OCI-LY3 (cell line): ENCODE data around the gene DGKG.

Experiments used
- H2AFZ ChIP-seq: fragments of 200-600, 300-600 bp; shearing (Covaris generic); 2 replicates; pipeline ENCODE4 v1.6.0; 2014; ENCODE audit warnings: antibody characterized with exemption, low read depth, low read length
- H3K27ac ChIP-seq: fragments of 200-600, 300-600 bp; sonication (generic); 2 replicates; pipeline ENCODE4 v1.5.1; 2014; ENCODE audit warnings: mild to moderate bottlenecking, low read length, moderate library complexity, mixed read lengths
- H3K27me3 ChIP-seq: fragments of 200-600, 300-600 bp; sonication (generic); 2 replicates; pipeline ENCODE4 v1.6.1; 2014; ENCODE audit warnings: low read depth, low read length, mixed read lengths
- H3K36me3 ChIP-seq: fragments of 200-600, 300-600 bp; sonication (generic); replicated peaks from 2 replicates; pipeline ENCODE3; 2014; ENCODE audit warnings: low read depth, low read length, mixed read lengths
- H3K4me1 ChIP-seq: fragments of 300-600, 200-600 bp; sonication (generic); 2 replicates; pipeline ENCODE4 v1.6.1; 2014; ENCODE audit warnings: low read length, mixed read lengths
- H3K4me2 ChIP-seq: fragments of 200-600, 300-600 bp; sonication (generic); 2 replicates; pipeline ENCODE4 v1.6.1; 2014; ENCODE audit warnings: low read length, mixed read lengths
- H3K4me3 ChIP-seq: fragments of 300-600, 200-600 bp; sonication (generic); 2 replicates; pipeline ENCODE4 v1.5.1; 2014; ENCODE audit warnings: antibody characterized with exemption, mild to moderate bottlenecking, low read length, moderate library complexity
- H3K79me2 ChIP-seq: fragments of 300-600, 200-600 bp; shearing (Covaris generic); 2 replicates; pipeline ENCODE4 v1.6.1; 2014; ENCODE audit warnings: mild to moderate bottlenecking, low read length, mixed read lengths
- H3K9ac ChIP-seq: fragments of 300-600, 200-600 bp; shearing (Covaris generic); 2 replicates; pipeline ENCODE4 v1.6.0; 2014; ENCODE audit warnings: mild to moderate bottlenecking, low read length, moderate library complexity
- H3K9me3 ChIP-seq: fragments of 200-600, 300-600 bp; shearing (Covaris generic); 2 replicates; pipeline ENCODE4 v1.6.1; 2014; ENCODE audit warnings: low read length, mixed read lengths; ENCODE audit not compliant: insufficient read depth
- H4K20me1 ChIP-seq: fragments of 200-600, 300-600 bp; sonication (generic); 2 replicates; pipeline ENCODE4 v1.6.1; 2016; ENCODE audit warnings: low read length, mixed read lengths; ENCODE audit not compliant: insufficient read depth
- EZH2phosphoT487 ChIP-seq: fragments of 200-600 bp; shearing (Covaris generic); IDR thresholded peaks from 2 replicates; pipeline ENCODE4 v1.6.1; 2018; ENCODE audit warnings: antibody characterized with exemption, mixed run types, low read depth
- TF ChIP-seq, protein P1 (sequence below): fragments of 200-600, 300-600 bp; sonication (generic); IDR thresholded peaks from 2 replicates; pipeline ENCODE4 v1.5.1; 2014; ENCODE audit warnings: antibody characterized with exemption, low read length, low read depth

Gene DGKG

DNA sequence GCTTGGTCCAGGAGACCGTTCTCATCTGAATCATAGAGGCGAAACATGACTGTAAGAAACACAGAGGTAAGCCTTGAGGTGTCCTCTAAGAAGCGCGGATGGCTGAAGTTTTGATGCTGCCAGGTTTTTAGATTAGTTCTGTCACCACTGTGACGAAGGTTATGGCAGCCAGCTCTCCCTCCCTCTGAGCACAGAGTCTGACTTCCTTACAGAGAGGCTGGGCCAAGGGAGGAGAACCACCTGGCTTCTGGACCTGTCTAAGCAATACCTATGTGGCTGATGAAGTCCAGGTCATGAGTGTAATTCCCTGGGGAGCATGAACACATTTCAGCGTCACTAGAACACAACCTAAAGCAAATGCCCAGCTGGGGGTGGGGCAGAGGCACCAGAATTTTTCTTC is 77.4 kb downstream of the DGKG start:
- no peak overlapping the region for H3K4me2 ChIP-seq
- H4K20me1 ChIP-seq: no peaks in the 10 kb centered on the region
- no peak overlapping the region for H3K4me3 ChIP-seq
- no peak overlapping the region for H3K27ac ChIP-seq
- H2AFZ ChIP-seq: no peak overlapping the region
- H3K36me3 ChIP-seq: no peaks in the 10 kb centered on the region
- H3K27me3 ChIP-seq: no peaks in the 10 kb centered on the region
- TF ChIP-seq, protein P1, sequence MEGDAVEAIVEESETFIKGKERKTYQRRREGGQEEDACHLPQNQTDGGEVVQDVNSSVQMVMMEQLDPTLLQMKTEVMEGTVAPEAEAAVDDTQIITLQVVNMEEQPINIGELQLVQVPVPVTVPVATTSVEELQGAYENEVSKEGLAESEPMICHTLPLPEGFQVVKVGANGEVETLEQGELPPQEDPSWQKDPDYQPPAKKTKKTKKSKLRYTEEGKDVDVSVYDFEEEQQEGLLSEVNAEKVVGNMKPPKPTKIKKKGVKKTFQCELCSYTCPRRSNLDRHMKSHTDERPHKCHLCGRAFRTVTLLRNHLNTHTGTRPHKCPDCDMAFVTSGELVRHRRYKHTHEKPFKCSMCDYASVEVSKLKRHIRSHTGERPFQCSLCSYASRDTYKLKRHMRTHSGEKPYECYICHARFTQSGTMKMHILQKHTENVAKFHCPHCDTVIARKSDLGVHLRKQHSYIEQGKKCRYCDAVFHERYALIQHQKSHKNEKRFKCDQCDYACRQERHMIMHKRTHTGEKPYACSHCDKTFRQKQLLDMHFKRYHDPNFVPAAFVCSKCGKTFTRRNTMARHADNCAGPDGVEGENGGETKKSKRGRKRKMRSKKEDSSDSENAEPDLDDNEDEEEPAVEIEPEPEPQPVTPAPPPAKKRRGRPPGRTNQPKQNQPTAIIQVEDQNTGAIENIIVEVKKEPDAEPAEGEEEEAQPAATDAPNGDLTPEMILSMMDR: no peak
- TF ChIP-seq EZH2phosphoT487: no peak
- H3K79me2 ChIP-seq: no peaks in the 10 kb centered on the region
- H3K9ac ChIP-seq: no peak overlapping the region
- H3K9me3 ChIP-seq: no peaks in the 10 kb centered on the region
- 0 out of 2 replicates have a peak, but pooled peaks cover 6% of the 10 kb centered on the region for H3K4me1 ChIP-seq

DNA sequence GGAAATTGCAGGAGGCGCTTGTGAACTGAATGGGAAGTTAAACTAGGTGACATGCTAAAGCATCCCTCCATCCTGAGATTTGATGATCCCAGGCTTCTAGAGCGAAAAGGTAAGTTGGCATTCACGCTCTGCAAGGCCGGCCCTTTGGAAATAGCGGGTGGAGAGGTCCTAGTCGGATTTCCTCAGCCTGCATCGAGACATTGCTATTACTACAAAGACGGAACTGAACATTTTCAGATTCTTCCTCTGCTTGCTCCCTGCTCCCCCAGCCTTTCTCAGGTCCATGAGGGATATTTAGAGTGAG is 77.7 kb downstream of the DGKG start:
- H3K27me3 ChIP-seq: no peaks in the 10 kb centered on the region
- no peak overlapping the region for H2AFZ ChIP-seq
- H3K9me3 ChIP-seq: no peaks in the 10 kb centered on the region
- no peak overlapping the region for H3K27ac ChIP-seq
- no peak for TF ChIP-seq EZH2phosphoT487
- TF ChIP-seq, protein P1: no peak
- H3K36me3 ChIP-seq: no peaks in the 10 kb centered on the region
- H3K9ac ChIP-seq: no peak overlapping the region
- no peaks in the 10 kb centered on the region for H4K20me1 ChIP-seq
- H3K79me2 ChIP-seq: no peaks in the 10 kb centered on the region
- H3K4me3 ChIP-seq: no peak overlapping the region
- no peak overlapping the region for H3K4me2 ChIP-seq
- H3K4me1 ChIP-seq: 0 out of 2 replicates have a peak, but pooled peaks cover 6% of the 10 kb centered on the region

DNA sequence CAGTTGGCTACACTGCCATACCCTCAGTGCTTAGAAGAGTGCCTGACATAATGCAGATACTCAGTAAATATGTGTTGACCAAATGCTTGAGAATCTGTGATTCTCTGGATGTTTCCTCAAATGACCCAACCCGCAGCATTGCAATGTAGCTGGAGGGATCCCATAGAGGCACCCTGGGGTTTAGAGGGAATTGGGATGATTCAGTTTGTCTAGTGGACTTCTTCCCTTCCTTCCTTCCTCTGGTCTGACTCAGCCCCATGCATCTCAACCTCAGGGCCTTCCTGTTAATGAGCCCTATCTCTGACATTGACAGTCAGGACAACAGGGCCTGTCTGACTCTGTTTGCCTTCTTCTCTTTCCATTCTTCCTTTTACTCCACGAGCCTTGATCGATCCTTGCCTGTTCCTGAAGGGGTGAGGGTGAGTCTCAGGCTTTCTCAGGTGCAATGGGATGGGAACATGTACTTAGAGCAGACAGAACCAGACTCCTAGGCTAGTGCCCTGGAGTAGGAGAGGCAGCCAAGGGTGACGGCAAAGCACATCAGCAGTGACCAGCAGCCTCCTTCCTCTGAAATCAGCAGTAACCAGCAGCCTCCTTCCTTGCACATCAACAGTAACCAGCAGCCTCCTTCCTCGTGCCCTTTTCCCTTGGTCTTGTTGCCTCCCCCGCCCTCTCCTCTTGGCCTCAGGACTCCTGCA is 78.2 kb downstream of the DGKG start:
- Histone ChIP-seq H3K4me2 (no peak overlapping the region), H3K27ac (no peak overlapping the region), H3K79me2 (no peaks in the 10 kb centered on the region), H3K9ac (no peak overlapping the region), H2AFZ (no peak overlapping the region), H3K4me3 (no peak overlapping the region), H3K9me3 (no peaks in the 10 kb centered on the region), H3K4me1 (0 out of 2 replicates have a peak, but pooled peaks cover 6% of the 10 kb centered on the region), H3K27me3 (no peaks in the 10 kb centered on the region), H3K36me3 (no peaks in the 10 kb centered on the region), H4K20me1 (no peaks in the 10 kb centered on the region)
- TF ChIP-seq EZH2phosphoT487: no peak
- TF ChIP-seq, protein P1: no peak

DNA sequence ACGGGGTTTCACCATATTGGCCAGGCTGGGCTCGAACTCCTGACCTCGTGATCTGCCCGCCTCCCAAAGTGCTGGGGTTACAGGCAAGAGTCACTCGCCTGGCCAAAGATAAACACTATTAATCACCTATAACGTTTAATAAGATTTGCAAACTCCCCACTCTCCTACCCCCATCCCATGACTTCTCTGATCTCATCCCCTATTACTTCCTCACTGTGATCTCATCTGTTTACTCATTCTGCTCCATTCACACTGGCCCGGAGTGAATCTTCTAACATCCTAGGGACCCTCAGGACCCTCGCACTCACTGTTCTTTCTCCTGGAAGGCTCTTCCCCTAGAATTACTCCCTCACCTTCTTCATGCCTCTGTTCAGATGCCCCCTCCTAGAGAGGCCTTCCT is 78.9 kb downstream of the DGKG start:
- H3K27me3 ChIP-seq: no peaks in the 10 kb centered on the region
- H3K79me2 ChIP-seq: no peaks in the 10 kb centered on the region
- no peaks in the 10 kb centered on the region for H3K36me3 ChIP-seq
- no peak for TF ChIP-seq EZH2phosphoT487
- TF ChIP-seq, protein P1: no peak
- H3K4me3 ChIP-seq: no peak overlapping the region
- H3K4me2 ChIP-seq: no peak overlapping the region
- no peak overlapping the region for H3K27ac ChIP-seq
- H4K20me1 ChIP-seq: no peaks in the 10 kb centered on the region
- H3K9me3 ChIP-seq: no peaks in the 10 kb centered on the region
- H3K9ac ChIP-seq: no peak overlapping the region
- H3K4me1 ChIP-seq: 0 out of 2 replicates have a peak, but pooled peaks cover 6% of the 10 kb centered on the region
- H2AFZ ChIP-seq: no peak overlapping the region
